Endothelial cell of umbilical vein (primary cell): ENCODE data around the gene DEPDC7.

Experiments
- CTCF ChIP-seq, 2 donors: IDR thresholded peaks; 1 replicate in 1 of 2; 2 replicates in 1 of 2; pipeline ENCODE4 v1.5.1; 2011; ENCODE audit warnings: low read length in 2 of 2, mild to moderate bottlenecking in 2 of 2, moderate library complexity in 2 of 2, control low read depth in 1 of 2, inconsistent platforms in 1 of 2, low read depth in 1 of 2; ENCODE audit not compliant: insufficient read depth in 1 of 2; ENCODE audit errors: extremely low read depth in 1 of 2
- EZH2 ChIP-seq: IDR thresholded peaks from 2 replicates; pipeline ENCODE4 v1.6.1; 2012; ENCODE audit warnings: borderline replicate concordance, low read depth, mild to moderate bottlenecking, moderate library complexity, low read length, inconsistent platforms; ENCODE audit not compliant: severe bottlenecking
- JUN ChIP-seq: IDR thresholded peaks from 2 replicates; pipeline ENCODE4 v1.6.1; 2011; ENCODE audit warnings: borderline replicate concordance, low read depth; ENCODE audit not compliant: insufficient read length, insufficient read depth
- MYC ChIP-seq: IDR thresholded peaks from one replicate; pipeline ENCODE4 v1.6.1; 2011; ENCODE audit warnings: mild to moderate bottlenecking, low read depth, low read length
- POLR2A ChIP-seq: IDR thresholded peaks from 2 replicates; pipeline ENCODE4 v1.6.1; 2012; ENCODE audit warnings: low read depth, mild to moderate bottlenecking, control low read depth, low read length
- POLR2AphosphoS5 ChIP-seq: IDR thresholded peaks from 2 replicates; pipeline ENCODE4 v1.6.1; 2012; ENCODE audit warnings: low read depth, mild to moderate bottlenecking, control low read depth, low read length, moderate library complexity; ENCODE audit not compliant: insufficient read depth
- TF ChIP-seq, protein P1 (sequence below): IDR thresholded peaks from 2 replicates; pipeline ENCODE4 v1.6.1; 2011; ENCODE audit not compliant: insufficient read depth, insufficient read length

- TF ChIP-seq POLR2A = no peak
- no peak for TF ChIP-seq CTCF (IDR thresholded peaks at IDR 0.05; ENCODE audit: extremely low read depth in 1 of 2, insufficient read depth in 1 of 2, low read depth in 1 of 2, low read length in 2 of 2)
- TF ChIP-seq EZH2 = no peak
- no peak for TF ChIP-seq JUN
- no peak for TF ChIP-seq POLR2AphosphoS5
- TF ChIP-seq MYC = no peak
- TF ChIP-seq, protein P1, sequence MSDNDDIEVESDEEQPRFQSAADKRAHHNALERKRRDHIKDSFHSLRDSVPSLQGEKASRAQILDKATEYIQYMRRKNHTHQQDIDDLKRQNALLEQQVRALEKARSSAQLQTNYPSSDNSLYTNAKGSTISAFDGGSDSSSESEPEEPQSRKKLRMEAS = no peak
Observed at GRCh38 chr11:33013755-33014154, 1.9 kb upstream of the DEPDC7 start.
